K562 (cell line): Measurements from ENCODE around the gene MIDN. TPM values are rescaled to one million over a fixed set of nuclear protein-coding genes. Genes with fewer than 3 reads are reported as not detected.

ENCODE experiments used
- ESRRA ChIP-seq: fragments of 450-650 bp; IDR thresholded peaks from 2 replicates; pipeline ENCODE4 v1.6.1; 2014; ENCODE audit warnings: low read depth, mild to moderate bottlenecking, moderate library complexity, borderline replicate concordance
- HNRNPK ChIP-seq: fragments of 200-400 bp; formaldehyde crosslinking; IDR thresholded peaks from one replicate; pipeline ENCODE4 v1.6.1; 2018; ENCODE audit warnings: mild to moderate bottlenecking, low read depth, low read length; ENCODE audit not compliant: poor library complexity, severe bottlenecking
- JUN ChIP-seq, 2 experiments: sonication (generic) in 1 of 2; formaldehyde crosslinking in 1 of 2; IDR thresholded peaks; 2 replicates each; pipeline versions ENCODE4 v1.6.1 to v1.8.0; 2012 to 2022; ENCODE audit warnings: borderline replicate concordance in 2 of 2, mild to moderate bottlenecking in 2 of 2, improper control_type of control experiment in 1 of 2, low read depth in 1 of 2, low read length in 1 of 2, missing genetic modification reagents in 1 of 2
- NR1H2 ChIP-seq: sonication (generic); formaldehyde crosslinking; IDR thresholded peaks from 2 replicates; pipeline ENCODE4 v1.4.0; 2020; ENCODE audit warnings: mild to moderate bottlenecking, missing genetic modification reagents
- ZNF57 ChIP-seq: fragments of 450-650 bp; formaldehyde crosslinking; IDR thresholded peaks from 2 replicates; pipeline ENCODE4 v1.4.0; 2020; ENCODE audit warnings: mild to moderate bottlenecking, moderate library complexity
- ZNF76 ChIP-seq: fragments of 250-450 bp; sonication (Bioruptor Pico); IDR thresholded peaks from 2 replicates; pipeline ENCODE4 v1.4.0; 2020; ENCODE audit warnings: mild to moderate bottlenecking, moderate library complexity, borderline replicate concordance
- polyA plus RNA-seq, 8 experiments: library from polyadenylated mRNA; depleted of rRNA in 4 of 8; stranded (reverse) in 5 of 8; unstranded in 3 of 8; fragments of >200 nt; fragmentation: Nextera tagmentation in 2 of 8; fragmentation: Illumina TruSeq in 1 of 8; extraction: Ambion mirVana in 2 of 8; extraction: Trizol in 1 of 8; gene quantifications; 2 replicates each; pipeline versions ENCODE4 v1.2.1 to v1.2.3, GENCODE V29; 2011 to 2014; ENCODE audit warnings: inconsistent platforms in 1 of 8, missing spikeins in 1 of 8
- total RNA-seq, 7 experiments: library from RNA; depleted of rRNA in 6 of 7; stranded (reverse); fragments of >200 nt in 6 of 7; fragmentation: Illumina TruSeq in 2 of 7; extraction: Trizol in 2 of 7; gene quantifications; 2 replicates each; pipeline versions ENCODE4 v1.2.1 to v1.2.3, GENCODE V29; 2011 to 2021; ENCODE audit warnings: low replicate concordance in 1 of 7
- TF ChIP-seq, protein P1 (sequence below): fragments of 250-450 bp; sonication (Bioruptor Pico); IDR thresholded peaks from 2 replicates; pipeline ENCODE4 v1.5.0; 2022; ENCODE audit warnings: mild to moderate bottlenecking
- TF ChIP-seq, protein P2 (sequence below): sonication (generic); formaldehyde crosslinking; IDR thresholded peaks from 2 replicates; pipeline ENCODE4 v1.8.0; 2022; ENCODE audit warnings: mild to moderate bottlenecking, low read depth, missing genetic modification reagents
- TF ChIP-seq, protein P3 (sequence below), 2 experiments: fragments of 150-350 bp in 1 of 2; IDR thresholded peaks; 2 replicates each; pipeline ENCODE4 v1.6.1; 2012 to 2016; ENCODE audit warnings: low read depth in 2 of 2, low read length in 2 of 2, mild to moderate bottlenecking in 1 of 2, moderate library complexity in 1 of 2
- TF ChIP-seq, protein P4 (sequence below): fragments of 450-650 bp; IDR thresholded peaks from 2 replicates; pipeline ENCODE4 v1.6.1; 2017; ENCODE audit warnings: mild to moderate bottlenecking, moderate library complexity
- TF ChIP-seq, protein P5 (sequence below): fragments of 450-650 bp; IDR thresholded peaks from 2 replicates; pipeline ENCODE4 v1.7.0; 2016; ENCODE audit warnings: borderline replicate concordance
- TF ChIP-seq, protein P6 (sequence below): fragments of 450-650 bp; IDR thresholded peaks from 2 replicates; pipeline ENCODE4 v1.7.1; 2018; ENCODE audit warnings: mild to moderate bottlenecking, low read depth; ENCODE audit not compliant: partially characterized antibody

The MIDN gene
- total and polyA plus RNA-seq, 9 of the 15 experiments (the other 6 are each of a cell fraction or from before 2014, with no cell fraction given): 0.17 to 120 (median 10.1) TPM

DNA sequence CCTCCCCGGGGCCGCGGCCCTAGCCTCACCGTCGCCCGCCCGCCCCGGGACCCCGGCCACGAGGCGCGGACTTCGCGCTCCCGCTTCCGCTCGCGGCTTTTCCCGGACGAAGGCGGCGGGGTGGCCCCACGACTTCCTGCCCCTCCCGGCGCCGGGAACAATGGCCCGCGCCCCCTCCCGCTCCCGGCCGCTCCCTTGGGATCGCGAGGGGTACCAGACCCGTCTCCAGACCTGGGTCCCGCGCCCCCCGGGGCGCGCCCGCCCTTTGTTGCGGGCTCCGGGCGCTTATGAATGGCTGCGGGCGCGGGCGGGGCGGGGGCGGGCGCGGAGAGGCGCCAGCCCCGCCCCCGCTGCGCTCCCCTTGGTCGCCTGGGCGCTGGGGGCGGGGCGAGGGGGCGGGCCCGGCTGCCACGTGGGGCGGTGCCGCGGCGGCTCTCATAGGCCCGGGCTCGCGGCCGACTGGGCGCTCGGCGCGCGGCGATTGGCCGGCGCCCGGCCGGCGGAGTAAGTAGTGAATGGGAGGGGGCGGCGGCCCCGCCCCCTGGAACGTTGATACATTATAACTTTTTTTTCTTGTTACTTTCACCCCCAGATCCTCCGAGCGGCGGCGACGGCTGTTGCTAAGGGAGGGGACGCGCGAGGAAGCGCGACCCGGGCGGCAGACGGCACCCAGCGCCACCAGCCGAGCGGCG lies 1.1 kb downstream of the MIDN start (continued):
- TF ChIP-seq, protein P1, sequence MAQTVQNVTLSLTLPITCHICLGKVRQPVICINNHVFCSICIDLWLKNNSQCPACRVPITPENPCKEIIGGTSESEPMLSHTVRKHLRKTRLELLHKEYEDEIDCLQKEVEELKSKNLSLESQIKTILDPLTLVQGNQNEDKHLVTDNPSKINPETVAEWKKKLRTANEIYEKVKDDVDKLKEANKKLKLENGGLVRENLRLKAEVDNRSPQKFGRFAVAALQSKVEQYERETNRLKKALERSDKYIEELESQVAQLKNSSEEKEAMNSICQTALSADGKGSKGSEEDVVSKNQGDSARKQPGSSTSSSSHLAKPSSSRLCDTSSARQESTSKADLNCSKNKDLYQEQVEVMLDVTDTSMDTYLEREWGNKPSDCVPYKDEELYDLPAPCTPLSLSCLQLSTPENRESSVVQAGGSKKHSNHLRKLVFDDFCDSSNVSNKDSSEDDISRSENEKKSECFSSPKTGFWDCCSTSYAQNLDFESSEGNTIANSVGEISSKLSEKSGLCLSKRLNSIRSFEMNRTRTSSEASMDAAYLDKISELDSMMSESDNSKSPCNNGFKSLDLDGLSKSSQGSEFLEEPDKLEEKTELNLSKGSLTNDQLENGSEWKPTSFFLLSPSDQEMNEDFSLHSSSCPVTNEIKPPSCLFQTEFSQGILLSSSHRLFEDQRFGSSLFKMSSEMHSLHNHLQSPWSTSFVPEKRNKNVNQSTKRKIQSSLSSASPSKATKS (CRISPR knock-in tag): no peak
- TF ChIP-seq, protein P2, sequence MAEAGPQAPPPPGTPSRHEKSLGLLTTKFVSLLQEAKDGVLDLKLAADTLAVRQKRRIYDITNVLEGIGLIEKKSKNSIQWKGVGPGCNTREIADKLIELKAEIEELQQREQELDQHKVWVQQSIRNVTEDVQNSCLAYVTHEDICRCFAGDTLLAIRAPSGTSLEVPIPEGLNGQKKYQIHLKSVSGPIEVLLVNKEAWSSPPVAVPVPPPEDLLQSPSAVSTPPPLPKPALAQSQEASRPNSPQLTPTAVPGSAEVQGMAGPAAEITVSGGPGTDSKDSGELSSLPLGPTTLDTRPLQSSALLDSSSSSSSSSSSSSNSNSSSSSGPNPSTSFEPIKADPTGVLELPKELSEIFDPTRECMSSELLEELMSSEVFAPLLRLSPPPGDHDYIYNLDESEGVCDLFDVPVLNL (CRISPR knock-in tag): no peak
- TF ChIP-seq JUN (IDR thresholded peaks at IDR 0.05; ENCODE audit: borderline replicate concordance, low read depth, low read length) (no peak; the same call in 1 of the 2 replicates), JUN (CRISPR knock-in tag; IDR thresholded peaks at IDR 0.05; ENCODE audit: borderline replicate concordance) (no peak), ESRRA (no peak), HNRNPK (peak; percentile 10), NR1H2 (CRISPR knock-in tag) (no peak), ZNF76 (no peak), ZNF57 (CRISPR knock-in tag) (no peak)
- TF ChIP-seq, protein P3, sequence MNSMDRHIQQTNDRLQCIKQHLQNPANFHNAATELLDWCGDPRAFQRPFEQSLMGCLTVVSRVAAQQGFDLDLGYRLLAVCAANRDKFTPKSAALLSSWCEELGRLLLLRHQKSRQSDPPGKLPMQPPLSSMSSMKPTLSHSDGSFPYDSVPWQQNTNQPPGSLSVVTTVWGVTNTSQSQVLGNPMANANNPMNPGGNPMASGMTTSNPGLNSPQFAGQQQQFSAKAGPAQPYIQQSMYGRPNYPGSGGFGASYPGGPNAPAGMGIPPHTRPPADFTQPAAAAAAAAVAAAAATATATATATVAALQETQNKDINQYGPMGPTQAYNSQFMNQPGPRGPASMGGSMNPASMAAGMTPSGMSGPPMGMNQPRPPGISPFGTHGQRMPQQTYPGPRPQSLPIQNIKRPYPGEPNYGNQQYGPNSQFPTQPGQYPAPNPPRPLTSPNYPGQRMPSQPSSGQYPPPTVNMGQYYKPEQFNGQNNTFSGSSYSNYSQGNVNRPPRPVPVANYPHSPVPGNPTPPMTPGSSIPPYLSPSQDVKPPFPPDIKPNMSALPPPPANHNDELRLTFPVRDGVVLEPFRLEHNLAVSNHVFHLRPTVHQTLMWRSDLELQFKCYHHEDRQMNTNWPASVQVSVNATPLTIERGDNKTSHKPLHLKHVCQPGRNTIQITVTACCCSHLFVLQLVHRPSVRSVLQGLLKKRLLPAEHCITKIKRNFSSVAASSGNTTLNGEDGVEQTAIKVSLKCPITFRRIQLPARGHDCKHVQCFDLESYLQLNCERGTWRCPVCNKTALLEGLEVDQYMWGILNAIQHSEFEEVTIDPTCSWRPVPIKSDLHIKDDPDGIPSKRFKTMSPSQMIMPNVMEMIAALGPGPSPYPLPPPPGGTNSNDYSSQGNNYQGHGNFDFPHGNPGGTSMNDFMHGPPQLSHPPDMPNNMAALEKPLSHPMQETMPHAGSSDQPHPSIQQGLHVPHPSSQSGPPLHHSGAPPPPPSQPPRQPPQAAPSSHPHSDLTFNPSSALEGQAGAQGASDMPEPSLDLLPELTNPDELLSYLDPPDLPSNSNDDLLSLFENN (IDR thresholded peaks at IDR 0.05; ENCODE audit: low read depth in 2 of 2, low read length in 2 of 2): no peak
- TF ChIP-seq, protein P4, sequence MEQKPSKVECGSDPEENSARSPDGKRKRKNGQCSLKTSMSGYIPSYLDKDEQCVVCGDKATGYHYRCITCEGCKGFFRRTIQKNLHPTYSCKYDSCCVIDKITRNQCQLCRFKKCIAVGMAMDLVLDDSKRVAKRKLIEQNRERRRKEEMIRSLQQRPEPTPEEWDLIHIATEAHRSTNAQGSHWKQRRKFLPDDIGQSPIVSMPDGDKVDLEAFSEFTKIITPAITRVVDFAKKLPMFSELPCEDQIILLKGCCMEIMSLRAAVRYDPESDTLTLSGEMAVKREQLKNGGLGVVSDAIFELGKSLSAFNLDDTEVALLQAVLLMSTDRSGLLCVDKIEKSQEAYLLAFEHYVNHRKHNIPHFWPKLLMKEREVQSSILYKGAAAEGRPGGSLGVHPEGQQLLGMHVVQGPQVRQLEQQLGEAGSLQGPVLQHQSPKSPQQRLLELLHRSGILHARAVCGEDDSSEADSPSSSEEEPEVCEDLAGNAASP: no peak
- TF ChIP-seq, protein P5, sequence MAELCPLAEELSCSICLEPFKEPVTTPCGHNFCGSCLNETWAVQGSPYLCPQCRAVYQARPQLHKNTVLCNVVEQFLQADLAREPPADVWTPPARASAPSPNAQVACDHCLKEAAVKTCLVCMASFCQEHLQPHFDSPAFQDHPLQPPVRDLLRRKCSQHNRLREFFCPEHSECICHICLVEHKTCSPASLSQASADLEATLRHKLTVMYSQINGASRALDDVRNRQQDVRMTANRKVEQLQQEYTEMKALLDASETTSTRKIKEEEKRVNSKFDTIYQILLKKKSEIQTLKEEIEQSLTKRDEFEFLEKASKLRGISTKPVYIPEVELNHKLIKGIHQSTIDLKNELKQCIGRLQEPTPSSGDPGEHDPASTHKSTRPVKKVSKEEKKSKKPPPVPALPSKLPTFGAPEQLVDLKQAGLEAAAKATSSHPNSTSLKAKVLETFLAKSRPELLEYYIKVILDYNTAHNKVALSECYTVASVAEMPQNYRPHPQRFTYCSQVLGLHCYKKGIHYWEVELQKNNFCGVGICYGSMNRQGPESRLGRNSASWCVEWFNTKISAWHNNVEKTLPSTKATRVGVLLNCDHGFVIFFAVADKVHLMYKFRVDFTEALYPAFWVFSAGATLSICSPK: no peak
- TF ChIP-seq, protein P6, sequence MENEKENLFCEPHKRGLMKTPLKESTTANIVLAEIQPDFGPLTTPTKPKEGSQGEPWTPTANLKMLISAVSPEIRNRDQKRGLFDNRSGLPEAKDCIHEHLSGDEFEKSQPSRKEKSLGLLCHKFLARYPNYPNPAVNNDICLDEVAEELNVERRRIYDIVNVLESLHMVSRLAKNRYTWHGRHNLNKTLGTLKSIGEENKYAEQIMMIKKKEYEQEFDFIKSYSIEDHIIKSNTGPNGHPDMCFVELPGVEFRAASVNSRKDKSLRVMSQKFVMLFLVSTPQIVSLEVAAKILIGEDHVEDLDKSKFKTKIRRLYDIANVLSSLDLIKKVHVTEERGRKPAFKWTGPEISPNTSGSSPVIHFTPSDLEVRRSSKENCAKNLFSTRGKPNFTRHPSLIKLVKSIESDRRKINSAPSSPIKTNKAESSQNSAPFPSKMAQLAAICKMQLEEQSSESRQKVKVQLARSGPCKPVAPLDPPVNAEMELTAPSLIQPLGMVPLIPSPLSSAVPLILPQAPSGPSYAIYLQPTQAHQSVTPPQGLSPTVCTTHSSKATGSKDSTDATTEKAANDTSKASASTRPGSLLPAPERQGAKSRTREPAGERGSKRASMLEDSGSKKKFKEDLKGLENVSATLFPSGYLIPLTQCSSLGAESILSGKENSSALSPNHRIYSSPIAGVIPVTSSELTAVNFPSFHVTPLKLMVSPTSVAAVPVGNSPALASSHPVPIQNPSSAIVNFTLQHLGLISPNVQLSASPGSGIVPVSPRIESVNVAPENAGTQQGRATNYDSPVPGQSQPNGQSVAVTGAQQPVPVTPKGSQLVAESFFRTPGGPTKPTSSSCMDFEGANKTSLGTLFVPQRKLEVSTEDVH: no peak
